ENCODE measurements around the gene FAF1.
"Not testable (repeated sequence)": the region's sequence is repeated elsewhere in the genome, so short reads cannot be mapped to it uniquely, and the experiment has no call there.

Gene FAF1

GRCh38 chr1:50959913-50960844 is at the start of gene FAF1:
FAF1 (minus strand) TSS chr1:50960267; CDS start chr1:50959811, 456 bp downstream.
- peak; percentile 97 to 98 for DNase-seq

- no peak for DNase-seq
Measured at GRCh38 chr1:51009381-51009780, 49.3 kb upstream of the FAF1 start.

GRCh38 chr1:51005549-51005948 is 45.5 kb upstream of the FAF1 start:
- not testable (repeated sequence) for DNase-seq

- no peak for DNase-seq
Measured at GRCh38 chr1:51002516-51002915, 42.4 kb upstream of the FAF1 start.

- DNase-seq, result no peak
Measured at GRCh38 chr1:51000651-51001050, 40.6 kb upstream of the FAF1 start.

- DNase-seq, result no peak
Measured at GRCh38 chr1:51000160-51000559, 40.1 kb upstream of the FAF1 start.

- DNase-seq, result not testable (repeated sequence)
Measured at GRCh38 chr1:50999375-50999774, 39.3 kb upstream of the FAF1 start.

- no peak for DNase-seq
Measured at GRCh38 chr1:50996083-50996482, 36.0 kb upstream of the FAF1 start.

- DNase-seq, result no peak
Measured at GRCh38 chr1:50995651-50996050, 35.6 kb upstream of the FAF1 start.

- no peak for DNase-seq
Measured at GRCh38 chr1:50994997-50995396, 34.9 kb upstream of the FAF1 start.

- no peak for DNase-seq
Measured at GRCh38 chr1:50993645-50994044, 33.6 kb upstream of the FAF1 start.

GRCh38 chr1:50992532-50993318 is 32.7 kb upstream of the FAF1 start:
- DNase-seq, result no peak

- DNase-seq, result no peak
Measured at GRCh38 chr1:50989694-50990093, 29.6 kb upstream of the FAF1 start.

GRCh38 chr1:50986653-50987052 is 26.6 kb upstream of the FAF1 start:
- DNase-seq, result no peak

GRCh38 chr1:50985094-50985493 is 25.0 kb upstream of the FAF1 start:
- DNase-seq, result no peak

GRCh38 chr1:50983219-50983802 is 23.2 kb upstream of the FAF1 start:
- DNase-seq, result no peak

- DNase-seq, result no peak
Measured at GRCh38 chr1:50982611-50983010, 22.5 kb upstream of the FAF1 start.

GRCh38 chr1:50981741-50982140 is 21.7 kb upstream of the FAF1 start:
- no peak for DNase-seq

GRCh38 chr1:50980505-50980904 is 20.4 kb upstream of the FAF1 start:
- no peak for DNase-seq

GRCh38 chr1:50979937-50980336 is 19.9 kb upstream of the FAF1 start:
- no peak for DNase-seq

- DNase-seq, result peak in 1 of 2 donors; percentile 33
Measured at GRCh38 chr1:50978852-50979781, 19.1 kb upstream of the FAF1 start.

GRCh38 chr1:50978144-50978851 is 18.2 kb upstream of the FAF1 start:
- peak in 1 of 2 donors; percentile 20 for DNase-seq

Measured in CD4-positive, alpha-beta T cell treated with Interleukin-1 beta for 1 hour (primary cell).